Neutrophil (primary cell): ENCODE results near the gene SLC23A3.

Experiments
- H3K27ac ChIP-seq: fragments of 200-600 bp; sonication (generic); 2 replicates; pipeline ENCODE4 v1.5.1; 2016; ENCODE audit warnings: mild to moderate bottlenecking, moderate library complexity
- H3K27me3 ChIP-seq: fragments of 200-600 bp; sonication (generic); 2 replicates; pipeline ENCODE4 v1.6.0; 2016; ENCODE audit warnings: mild to moderate bottlenecking
- H3K36me3 ChIP-seq: fragments of 200-600 bp; sonication (generic); 2 replicates; pipeline ENCODE4 v1.5.1; 2017
- H3K4me1 ChIP-seq, 2 experiments: fragments of 200-600 bp in 1 of 2; sonication (generic) in 1 of 2; 1 replicate in 1 of 2; 2 replicates in 1 of 2; pipeline versions ENCODE4 v1.5.1 to v1.6.1; 2013 to 2016; ENCODE audit warnings: low read depth in 1 of 2, low read length in 1 of 2, mild to moderate bottlenecking in 1 of 2, moderate library complexity in 1 of 2; ENCODE audit not compliant: control insufficient read depth in 1 of 2, insufficient read depth in 1 of 2
- H3K4me3 ChIP-seq, 2 experiments: fragments of 200-600 bp in 1 of 2; sonication (generic) in 1 of 2; 1 replicate in 1 of 2; 2 replicates in 1 of 2; pipeline ENCODE4 v1.5.1; 2013 to 2016; ENCODE audit warnings: low read depth in 1 of 2, low read length in 1 of 2, mild to moderate bottlenecking in 1 of 2, moderate library complexity in 1 of 2
- H3K9me3 ChIP-seq: fragments of 200-600 bp; sonication (generic); 2 replicates; pipeline ENCODE4 v1.5.1; 2016
- TF ChIP-seq, protein P1 (sequence below): fragments of 200-600 bp; sonication (generic); IDR thresholded peaks from 2 replicates; pipeline ENCODE4 v1.5.1; 2016; ENCODE audit warnings: antibody characterized with exemption

The SLC23A3 gene

DNA sequence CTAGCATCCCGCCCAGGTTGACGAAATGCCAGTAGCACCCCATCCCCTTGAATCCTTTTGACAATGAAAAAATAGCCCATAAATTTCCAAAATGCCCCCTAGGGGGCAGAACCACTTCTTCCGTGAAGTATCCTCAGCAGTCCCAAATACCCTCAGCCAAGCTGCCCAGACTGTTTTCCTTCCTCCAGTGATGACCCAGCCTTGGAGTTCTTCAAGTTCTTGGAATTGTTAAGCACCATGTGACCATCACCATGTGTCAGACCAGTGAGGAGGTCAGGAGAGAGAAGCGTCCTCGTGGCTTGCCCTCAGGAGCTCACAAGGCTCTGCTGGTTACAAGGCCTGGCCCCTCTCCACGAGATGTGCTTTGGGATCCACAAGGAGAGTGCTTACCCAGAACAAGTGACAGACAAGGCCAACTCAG is 1.4 kb upstream of the SLC23A3 start:
- peaks cover 36% of the 10 kb centered on the region for H3K36me3 ChIP-seq
- no peaks in the 10 kb centered on the region for H3K9me3 ChIP-seq
- H3K4me1 ChIP-seq: peaks cover 9 to 20% of the 10 kb centered on the region in 2 experiments
- no peaks in the 10 kb centered on the region for H3K27me3 ChIP-seq
- TF ChIP-seq, protein P1, sequence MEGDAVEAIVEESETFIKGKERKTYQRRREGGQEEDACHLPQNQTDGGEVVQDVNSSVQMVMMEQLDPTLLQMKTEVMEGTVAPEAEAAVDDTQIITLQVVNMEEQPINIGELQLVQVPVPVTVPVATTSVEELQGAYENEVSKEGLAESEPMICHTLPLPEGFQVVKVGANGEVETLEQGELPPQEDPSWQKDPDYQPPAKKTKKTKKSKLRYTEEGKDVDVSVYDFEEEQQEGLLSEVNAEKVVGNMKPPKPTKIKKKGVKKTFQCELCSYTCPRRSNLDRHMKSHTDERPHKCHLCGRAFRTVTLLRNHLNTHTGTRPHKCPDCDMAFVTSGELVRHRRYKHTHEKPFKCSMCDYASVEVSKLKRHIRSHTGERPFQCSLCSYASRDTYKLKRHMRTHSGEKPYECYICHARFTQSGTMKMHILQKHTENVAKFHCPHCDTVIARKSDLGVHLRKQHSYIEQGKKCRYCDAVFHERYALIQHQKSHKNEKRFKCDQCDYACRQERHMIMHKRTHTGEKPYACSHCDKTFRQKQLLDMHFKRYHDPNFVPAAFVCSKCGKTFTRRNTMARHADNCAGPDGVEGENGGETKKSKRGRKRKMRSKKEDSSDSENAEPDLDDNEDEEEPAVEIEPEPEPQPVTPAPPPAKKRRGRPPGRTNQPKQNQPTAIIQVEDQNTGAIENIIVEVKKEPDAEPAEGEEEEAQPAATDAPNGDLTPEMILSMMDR: peak; percentile 67
- no peak overlapping the region for H3K4me3 ChIP-seq
- H3K27ac ChIP-seq: peak overlapping the region; percentile 59

DNA sequence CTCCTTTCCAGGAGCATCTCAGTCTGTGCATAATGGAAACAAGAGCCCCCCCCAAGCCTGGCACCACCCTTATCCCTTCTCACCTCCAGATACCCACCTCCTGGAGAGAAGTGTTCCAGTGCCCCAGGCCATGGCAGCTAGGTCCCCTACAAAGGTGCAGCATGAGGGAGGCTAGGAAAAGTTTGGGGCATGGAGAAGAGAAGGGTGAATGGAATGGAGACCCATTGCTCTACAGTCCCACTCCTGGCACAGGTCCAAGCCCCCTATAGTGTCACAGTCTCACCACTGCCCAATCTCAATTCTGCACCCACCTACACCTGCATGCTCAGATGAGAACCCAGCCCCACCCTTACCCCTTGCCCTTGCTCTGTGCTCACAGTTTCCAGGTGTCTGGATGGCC is 897 bp downstream of the SLC23A3 start:
- Histone ChIP-seq H3K4me3 (no peak overlapping the region), H3K9me3 (no peaks in the 10 kb centered on the region), H3K27ac (no peak overlapping the region), H3K27me3 (no peaks in the 10 kb centered on the region), H3K36me3 (peaks cover 20% of the 10 kb centered on the region), H3K4me1 (no peaks in the 10 kb centered on the region)
- TF ChIP-seq, protein P1: no peak

GRCh38 chr2:219168526-219168925 is 1.3 kb downstream of the SLC23A3 start:
- H3K9me3 ChIP-seq: no peaks in the 10 kb centered on the region
- TF ChIP-seq, protein P1: no peak
- no peaks in the 10 kb centered on the region for H3K4me1 ChIP-seq
- peaks cover 16% of the 10 kb centered on the region for H3K36me3 ChIP-seq
- H3K27me3 ChIP-seq: no peaks in the 10 kb centered on the region
- no peak overlapping the region for H3K4me3 ChIP-seq
- H3K27ac ChIP-seq: no peak overlapping the region

DNA sequence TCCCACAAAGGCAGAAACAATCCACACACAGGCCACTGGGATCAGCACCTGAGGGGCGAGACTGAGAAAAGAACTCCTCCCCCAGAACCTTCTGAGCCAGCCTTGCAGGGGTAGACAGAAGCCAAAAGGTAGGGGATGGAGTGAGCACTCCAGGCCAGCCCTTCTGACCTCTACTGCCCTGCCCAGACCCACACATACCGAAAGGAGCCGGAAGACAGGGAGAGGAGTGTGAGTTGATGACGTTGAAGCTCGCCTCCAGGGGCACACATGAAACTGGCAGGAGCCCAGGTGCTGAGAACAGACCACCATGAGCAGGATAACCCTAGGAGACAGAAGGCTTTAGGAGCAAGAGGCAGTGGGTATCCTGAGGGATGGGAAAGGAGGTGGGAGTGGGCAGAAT is 1.8 kb downstream of the SLC23A3 start:
- TF ChIP-seq, protein P1: no peak
- H3K9me3 ChIP-seq: no peaks in the 10 kb centered on the region
- no peak overlapping the region for H3K27ac ChIP-seq
- no peak overlapping the region for H3K4me3 ChIP-seq
- peaks cover 11% of the 10 kb centered on the region for H3K36me3 ChIP-seq
- no peaks in the 10 kb centered on the region for H3K27me3 ChIP-seq
- no peaks in the 10 kb centered on the region for H3K4me1 ChIP-seq

DNA sequence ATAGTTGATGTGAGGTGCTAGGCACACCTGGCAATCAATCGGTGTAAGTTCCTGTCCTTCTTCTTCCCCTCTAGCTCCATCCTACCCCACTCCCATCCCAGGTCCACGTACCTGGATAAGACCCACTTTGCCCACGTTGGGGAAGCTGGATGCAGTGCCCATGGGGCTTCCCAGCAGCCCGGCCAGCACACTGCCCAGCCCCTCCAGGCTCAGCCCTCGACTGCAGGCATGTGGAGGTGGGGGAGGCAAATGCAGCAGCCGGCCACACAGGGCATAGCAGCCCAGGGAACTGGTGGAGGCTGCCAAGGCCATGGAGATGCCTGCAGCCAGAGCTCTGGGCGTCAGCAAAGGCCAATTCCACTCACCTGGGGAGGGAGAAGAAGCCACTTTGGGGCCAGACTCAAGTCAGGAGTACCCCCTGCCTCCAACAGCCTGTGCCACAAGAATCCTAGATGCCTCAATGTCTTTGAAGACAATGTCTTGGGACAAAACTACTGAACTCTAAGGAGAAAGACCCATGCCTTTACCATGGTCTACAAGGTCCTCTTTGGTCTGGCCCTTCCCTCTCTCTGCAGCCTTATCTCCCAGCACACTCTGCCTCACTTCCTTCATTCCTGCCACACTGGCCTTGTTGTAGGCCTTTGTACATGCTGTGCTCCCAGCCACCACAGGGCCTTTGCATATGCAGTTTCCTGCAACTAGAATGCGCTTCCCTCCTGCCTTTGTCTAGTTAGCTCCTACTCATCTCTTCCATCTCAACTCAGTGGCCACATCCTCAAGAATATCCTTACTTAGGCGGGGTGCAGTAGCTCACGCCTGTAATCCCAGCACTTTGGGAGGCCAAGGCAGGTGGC is 4.5 kb downstream of the SLC23A3 start:
- Histone ChIP-seq H3K27ac (no peak overlapping the region), H3K4me3 (no peak overlapping the region), H3K36me3 (no peaks in the 10 kb centered on the region), H3K27me3 (no peaks in the 10 kb centered on the region), H3K9me3 (no peaks in the 10 kb centered on the region), H3K4me1 (peaks cover 8 to 12% of the 10 kb centered on the region in 2 experiments)
- TF ChIP-seq, protein P1: no peak
